H9 (cell line): ENCODE data around the gene DOCK1. TPM values are rescaled to one million over a fixed set of nuclear protein-coding genes. Genes with fewer than 3 reads are reported as not detected.

ENCODE experiments used
- DNase-seq: peaks from one replicate; pipeline ENCODE4 v3.0.0-alpha.2; 2017
- H2AFZ ChIP-seq: one replicate; pipeline ENCODE4 v1.6.1; 2013; ENCODE audit warnings: mild to moderate bottlenecking, low read length, control low read depth, moderate library complexity
- H2AK5ac ChIP-seq: 2 replicates; pipeline ENCODE4 v1.6.1; 2013; ENCODE audit warnings: low read length, control low read depth, mixed read lengths; ENCODE audit not compliant: insufficient read length
- H2BK120ac ChIP-seq: one replicate; pipeline ENCODE4 v1.6.1; 2013; ENCODE audit warnings: low read depth, mild to moderate bottlenecking, low read length, control low read depth, inconsistent platforms; ENCODE audit not compliant: poor library complexity, severe bottlenecking
- H2BK12ac ChIP-seq: 2 replicates; pipeline ENCODE4 v1.6.1; 2013; ENCODE audit warnings: low read length, control low read depth, mixed read lengths, low read depth; ENCODE audit not compliant: insufficient read length
- H2BK15ac ChIP-seq: 2 replicates; pipeline ENCODE4 v1.6.1; 2013; ENCODE audit warnings: low read depth, low read length, control low read depth
- H2BK20ac ChIP-seq: one replicate; pipeline ENCODE4 v1.6.1; 2013; ENCODE audit warnings: low read depth, mild to moderate bottlenecking, low read length, control low read depth, inconsistent platforms; ENCODE audit not compliant: poor library complexity, severe bottlenecking
- H2BK5ac ChIP-seq: 2 replicates; pipeline ENCODE4 v1.6.1; 2013; ENCODE audit warnings: low read length, control low read depth, mixed read lengths; ENCODE audit not compliant: insufficient read length
- H3K14ac ChIP-seq: 2 replicates; pipeline ENCODE4 v1.6.1; 2013; ENCODE audit warnings: low read length, control low read depth; ENCODE audit not compliant: insufficient read depth
- H3K18ac ChIP-seq: 2 replicates; pipeline ENCODE4 v1.6.1; 2013; ENCODE audit warnings: low read depth, mild to moderate bottlenecking, mixed read lengths, low read length, control low read depth; ENCODE audit not compliant: insufficient read length
- H3K23ac ChIP-seq: 2 replicates; pipeline ENCODE4 v1.6.1; 2013; ENCODE audit warnings: low read length, control low read depth, mixed read lengths, low read depth; ENCODE audit not compliant: insufficient read length
- H3K23me2 ChIP-seq: 2 replicates; pipeline ENCODE4 v1.6.1; 2013; ENCODE audit warnings: low read depth, mild to moderate bottlenecking, mixed read lengths, low read length, control low read depth; ENCODE audit not compliant: insufficient read length, poor library complexity, severe bottlenecking
- H3K27ac ChIP-seq: 2 replicates; pipeline ENCODE4 v1.5.1; 2013; ENCODE audit warnings: low read length, control low read depth, mixed read lengths, low read depth; ENCODE audit not compliant: insufficient read length
- H3K27me3 ChIP-seq: 2 replicates; pipeline ENCODE4 v1.6.1; 2013; ENCODE audit warnings: low read length, control low read depth, inconsistent platforms; ENCODE audit not compliant: insufficient read depth
- H3K4ac ChIP-seq: 2 replicates; pipeline ENCODE4 v1.6.1; 2013; ENCODE audit warnings: low read depth, mild to moderate bottlenecking, control low read depth, inconsistent platforms, low read length, moderate library complexity
- H3K4me1 ChIP-seq: 2 replicates; pipeline ENCODE4 v1.6.1; 2013; ENCODE audit warnings: low read length, control low read depth, inconsistent platforms; ENCODE audit not compliant: insufficient read depth
- H3K4me2 ChIP-seq: 2 replicates; pipeline ENCODE4 v1.6.1; 2013; ENCODE audit warnings: low read length, control low read depth, mixed read lengths; ENCODE audit not compliant: insufficient read length, insufficient read depth
- H3K56ac ChIP-seq: 2 replicates; pipeline ENCODE4 v1.6.1; 2013; ENCODE audit warnings: low read depth, mild to moderate bottlenecking, mixed read lengths, low read length, control low read depth; ENCODE audit not compliant: insufficient read length
- H3K79me1 ChIP-seq: 2 replicates; pipeline ENCODE4 v1.6.1; 2013; ENCODE audit warnings: low read depth, mild to moderate bottlenecking, moderate library complexity, low read length, control low read depth, inconsistent platforms; ENCODE audit not compliant: insufficient read depth, poor library complexity, severe bottlenecking
- H3K79me2 ChIP-seq: 2 replicates; pipeline ENCODE4 v1.6.1; 2013; ENCODE audit warnings: low read length, control low read depth, inconsistent platforms; ENCODE audit not compliant: insufficient read depth
- H3K9ac ChIP-seq: 2 replicates; pipeline ENCODE4 v1.6.1; 2013; ENCODE audit warnings: low read length, control low read depth, mixed read lengths; ENCODE audit not compliant: insufficient read length; ENCODE audit errors: extremely low read depth
- H3K9me3 ChIP-seq: one replicate; pipeline ENCODE4 v1.6.1; 2013; ENCODE audit warnings: low read depth, low read length, inconsistent platforms; ENCODE audit not compliant: control insufficient read depth
- H3T11ph ChIP-seq: one replicate; pipeline ENCODE4 v1.6.1; 2013; ENCODE audit warnings: mild to moderate bottlenecking, low read length, control low read depth, inconsistent platforms
- H4K20me1 ChIP-seq: one replicate; pipeline ENCODE4 v1.6.1; 2013; ENCODE audit not compliant: control insufficient read depth, insufficient read length, insufficient read depth
- H4K5ac ChIP-seq: 2 replicates; pipeline ENCODE4 v1.6.1; 2013; ENCODE audit warnings: low read depth, mild to moderate bottlenecking, mixed read lengths, low read length, control low read depth; ENCODE audit not compliant: insufficient read length
- H4K8ac ChIP-seq: replicated peaks from 2 replicates; pipeline ENCODE4 v1.6.1; 2013; ENCODE audit warnings: low read length, control low read depth, mixed read lengths, low read depth; ENCODE audit not compliant: insufficient read length
- H4K91ac ChIP-seq: 2 replicates; pipeline ENCODE4 v1.6.1; 2013; ENCODE audit warnings: low read depth, mild to moderate bottlenecking, moderate library complexity, mixed read lengths, low read length, control low read depth; ENCODE audit not compliant: insufficient read length
- H3K27ac Mint-ChIP-seq, 3 experiments: 2 replicates in 2 of 3; 3 replicates in 1 of 3; pipeline ENCODE4 v1.8.0; 2020 to 2021; ENCODE audit warnings: mixed read lengths in 3 of 3, mild to moderate bottlenecking in 1 of 3, moderate library complexity in 1 of 3
- H3K27me3 Mint-ChIP-seq: 2 replicates; pipeline ENCODE4 v1.8.0; 2021; ENCODE audit warnings: low read depth, mild to moderate bottlenecking, moderate library complexity, mixed read lengths
- H3K36me3 Mint-ChIP-seq, 3 experiments: 2 replicates in 2 of 3; 3 replicates in 1 of 3; pipeline ENCODE4 v1.8.0; 2020 to 2021; ENCODE audit warnings: low read depth in 3 of 3, mixed read lengths in 3 of 3; ENCODE audit not compliant: insufficient read depth in 1 of 3
- H3K4me1 Mint-ChIP-seq, 2 experiments: 2 replicates each; pipeline ENCODE4 v1.8.0; 2020; ENCODE audit warnings: mixed read lengths in 2 of 2
- H3K4me3 Mint-ChIP-seq, 2 experiments: 2 replicates in 1 of 2; 3 replicates in 1 of 2; pipeline ENCODE4 v1.8.0; 2020 to 2021; ENCODE audit warnings: mild to moderate bottlenecking in 2 of 2, mixed read lengths in 2 of 2, moderate library complexity in 1 of 2
- H3K9me3 Mint-ChIP-seq, 2 experiments: 2 replicates in 1 of 2; 3 replicates in 1 of 2; pipeline ENCODE4 v1.8.0; 2020; ENCODE audit warnings: mild to moderate bottlenecking in 2 of 2, mixed read lengths in 2 of 2, moderate library complexity in 1 of 2
- CTCF ChIP-seq: fragments of 200-600 bp; sonication (generic); conservative IDR thresholded peaks from 3 replicates; pipeline ENCODE4 v1.8.0; 2021; ENCODE audit warnings: antibody characterized with exemption, mild to moderate bottlenecking
- WGBS: extraction: QIAGEN DNeasy Blood & Tissue Kit; methylation state at CpG from one replicate; pipeline ENCODE4 v1.1.7; 2013; ENCODE audit warnings: missing lambda C conversion rate, low lambda C conversion rate, mixed read lengths; ENCODE audit not compliant: insufficient read length; ENCODE audit errors: extremely low coverage; 5-methylcytosine and 5-hydroxymethylcytosine counted together
- total RNA-seq: library from RNA; stranded (reverse); gene quantifications from 2 replicates; pipeline ENCODE4 v1.2.1, GENCODE V29; 2021

DOCK1 gene
- total RNA-seq, 1 experiment from 2014 or later: 57.0 TPM

- TF ChIP-seq CTCF: no peak
These were observed 174.2 kb downstream of the DOCK1 start for GRCh38 chr10:127079392-127079791.

More at GRCh38 chr10:127079392-127079791, 174.2 kb downstream of the DOCK1 start:
- no peak overlapping the region for H2BK12ac ChIP-seq
- H3K4me1 Mint-ChIP-seq: peaks cover 14 to 18% of the 10 kb centered on the region in 2 experiments
- no peak overlapping the region for H3K27ac ChIP-seq
- H3K27ac Mint-ChIP-seq: peak overlapping the region in 1 of 3 experiments; percentile 27; a peak in 1 of 7 replicates
- H3K56ac ChIP-seq: no peak overlapping the region
- H3K4me2 ChIP-seq: no peak overlapping the region
- no peak overlapping the region for H4K5ac ChIP-seq
- H3K4me1 ChIP-seq: no peaks in the 10 kb centered on the region
- H2AFZ ChIP-seq: no peak overlapping the region
- no CpG with 5 or more reads among the region's 3 CpGs for WGBS
- no peaks in the 10 kb centered on the region for H3K79me2 ChIP-seq
- H3T11ph ChIP-seq: no peak overlapping the region
- no peak overlapping the region for H2BK20ac ChIP-seq
- H3K9me3 Mint-ChIP-seq: peaks cover 0 to 5% of the 10 kb centered on the region in 2 experiments; a peak in 1 of 5 replicates
- H3K9ac ChIP-seq: no peak overlapping the region
- no peaks in the 10 kb centered on the region for H3K9me3 ChIP-seq
- H3K23me2 ChIP-seq: no peaks in the 10 kb centered on the region
- H3K14ac ChIP-seq: no peak overlapping the region
- H3K27me3 ChIP-seq: no peaks in the 10 kb centered on the region
- no peak overlapping the region for H3K18ac ChIP-seq
- H3K36me3 Mint-ChIP-seq: peaks cover 31 to 36% (median 34%) of the 10 kb centered on the region in 3 experiments
- H2AK5ac ChIP-seq: no peak overlapping the region
- no peak overlapping the region for H3K4me3 Mint-ChIP-seq
- H4K91ac ChIP-seq: no peak overlapping the region
- no peak overlapping the region for H4K8ac ChIP-seq
- H2BK120ac ChIP-seq: no peak overlapping the region
- H3K79me1 ChIP-seq: no peaks in the 10 kb centered on the region
- H2BK15ac ChIP-seq: no peak overlapping the region
- H3K23ac ChIP-seq: no peak overlapping the region
- no peaks in the 10 kb centered on the region for H3K27me3 Mint-ChIP-seq
- H3K4ac ChIP-seq: no peak overlapping the region
- DNase-seq: no peak
- H2BK5ac ChIP-seq: no peak overlapping the region
- H4K20me1 ChIP-seq: no peaks in the 10 kb centered on the region
